Heart right ventricle (tissue), 16 donors: ENCODE measurements around the gene PIEZO1. TPM values are rescaled to one million over a fixed set of nuclear protein-coding genes. Genes with fewer than 3 reads are reported as not detected.

Source experiments
- ATAC-seq, 8 donors: fragments of 200-7000 bp; cut with Tn5 transposase; one replicate each; pipeline ENCODE4 v1.9.1; 2020; ENCODE audit warnings: mild to moderate bottlenecking in 8 of 8, moderate library complexity in 8 of 8, moderate number of reproducible peaks in 1 of 8
- DNase-seq, 2 donors: peaks; one replicate each; pipeline ENCODE4 v3.0.0-alpha.2; 2020
- H3K27ac ChIP-seq, 10 donors: fragments of 200-600 bp; sonication (generic) in 2 of 10; one replicate each; pipeline versions ENCODE4 v1.5.0 to v1.8.0; 2020 to 2022; ENCODE audit warnings: mild to moderate bottlenecking in 3 of 10
- H3K27me3 ChIP-seq, 7 donors: fragments of 200-600 bp; one replicate each; pipeline ENCODE4 v1.8.0; 2021 to 2022; ENCODE audit warnings: mild to moderate bottlenecking in 2 of 7
- H3K36me3 ChIP-seq, 9 donors: fragments of 200-600 bp; sonication (generic) in 1 of 9; one replicate each; pipeline versions ENCODE4 v1.5.0 to v1.8.0; 2020 to 2022; ENCODE audit warnings: mild to moderate bottlenecking in 2 of 9
- H3K4me1 ChIP-seq, 9 donors: fragments of 200-600 bp; sonication (generic) in 1 of 9; one replicate each; pipeline versions ENCODE4 v1.5.0 to v1.8.0; 2020 to 2022; ENCODE audit warnings: mild to moderate bottlenecking in 4 of 9
- H3K4me3 ChIP-seq, 10 donors: fragments of 200-600 bp; sonication (generic) in 2 of 10; one replicate each; pipeline versions ENCODE4 v1.5.0 to v1.8.0; 2020 to 2022; ENCODE audit warnings: mild to moderate bottlenecking in 7 of 10, moderate library complexity in 2 of 10
- H3K9me3 ChIP-seq, 11 donors: fragments of 200-600 bp in 10 of 11; sonication (generic) in 2 of 11; one replicate each; pipeline versions ENCODE4 v1.5.0 to v1.8.0; 2013 to 2022; ENCODE audit warnings: mild to moderate bottlenecking in 2 of 11, control low read depth in 1 of 11, moderate library complexity in 1 of 11
- CTCF ChIP-seq, 9 donors: fragments of 200-600 bp; sonication (generic) in 2 of 9; IDR thresholded peaks; one replicate each; pipeline versions ENCODE4 v1.5.0 to v1.8.0; 2021 to 2022; ENCODE audit warnings: antibody characterized with exemption in 9 of 9, mild to moderate bottlenecking in 5 of 9, moderate library complexity in 1 of 9
- WGBS, 2 donors: extraction: QIAGEN DNeasy Blood & Tissue Kit; methylation state at CpG; one replicate each; pipeline ENCODE4 v1.1.7; 2013; ENCODE audit warnings: inconsistent platforms in 1 of 2; 5-methylcytosine and 5-hydroxymethylcytosine counted together
- intact Hi-C, 10 donors: fragments of 100-400 bp; cut with DNase I; formaldehyde crosslinking; loops; one replicate each; pipeline versions ENCODE4 v1.11.1 to v1.14.2; 2022
- polyA plus RNA-seq, 2 donors: library from polyadenylated mRNA; stranded (reverse); fragments of 200-250 nt; gene quantifications; one replicate each; pipeline ENCODE4 v1.2.3, GENCODE V29; 2013
- total RNA-seq, 10 donors: library from RNA; stranded (reverse); fragmentation: NEBNext Ultra II Directional in 3 of 10; extraction: Animal tissue kit (Norgen Biotek cat#: 25700) in 3 of 10; gene quantifications; one replicate each; pipeline versions ENCODE4 v1.2.1 to v1.2.4, GENCODE V29; 2021 to 2023
- donor health status: Arrhythmogenic right ventricular cardiomyopathy.
- donor health status: ischemic (EF 13 %, LVEDD 7.1; RV severe dilation, severe dysfunction).
- donor health status: healthy with polysubstance abuse.
- donor health status: DM: no; HTN: yes; CAD: no.
- donor health status: DM: no; HTN: no; CAD: no.
- donor health status: ischemic (EF 25% LVEDD 6.9; RV normal size, moderate dysfunction).
- donor health status: ischemic (EF 25% LVEDD 5.7; RV mildly dilated, moderate dysfunction).
- donor health status: healthy.
- donor health status: DM: yes; HTN: yes; CAD: no.
- donor health status: Ischemic cardiomyopathy.
- donor health status: ischemic (EF 35%, LVEDD 5.7; RV mildly dilated, moderate dysfunction).
- donor health status: nonischemic (EF 11% LVEDD 7.7; RV severe dilation, severe dysfunction).
- donor health status: DM: yes; HTN: yes; CAD: no.
- donor health status: PGD.
- donor health status: ischemic (EF 29% LVEDD 5.4; RV normal size, mild dysfunction).
- donor health status: nonischemic (EF 23%, LVEDD 6.1; RV moderate dilation, normal function).

Gene PIEZO1
- total and polyA plus RNA-seq, 12 donors: 12.3 to 78.2 (median 18.0) TPM

- H3K4me3 ChIP-seq: no peak overlapping the region
- H3K27ac ChIP-seq: peak overlapping the region in 1 of 10 donors; percentile 64
- intact Hi-C loops: no loop called here
- peaks cover 6 to 33% (median 14%) of the 10 kb centered on the region in 9 donors for H3K4me1 ChIP-seq
- no peaks in the 10 kb centered on the region for H3K9me3 ChIP-seq
- WGBS, 2 donors: 87 to 92% methylated on average over 33 of the region's 33 CpGs
- peaks cover 0 to 11% (median 0%) of the 10 kb centered on the region in 9 donors for H3K36me3 ChIP-seq
- ATAC-seq (no peak), DNase-seq (no peak)
- H3K27me3 ChIP-seq: peaks cover 0 to 53% (median 30%) of the 10 kb centered on the region in 7 donors
- TF ChIP-seq CTCF (IDR thresholded peaks at IDR 0.05): no peak
Measured at GRCh38 chr16:88691129-88691813, 93.7 kb downstream of the PIEZO1 start.

GRCh38 chr16:88690341-88691128, 94.5 kb downstream of the PIEZO1 start:
- Histone ChIP-seq H3K36me3 (peaks cover 0 to 5% (median 0%) of the 10 kb centered on the region in 9 donors), H3K27me3 (peaks cover 0 to 60% (median 37%) of the 10 kb centered on the region in 7 donors), H3K4me3 (no peak overlapping the region), H3K27ac (no peak overlapping the region), H3K9me3 (no peaks in the 10 kb centered on the region), H3K4me1 (peaks cover 6 to 41% (median 21%) of the 10 kb centered on the region in 9 donors)
- WGBS, 2 donors: 86 to 87% methylated on average over 21 of the region's 21 CpGs
- intact Hi-C loops: no loop called here
- ATAC-seq: no peak
- TF ChIP-seq CTCF (IDR thresholded peaks at IDR 0.05): no peak
- DNase-seq: no peak

DNA sequence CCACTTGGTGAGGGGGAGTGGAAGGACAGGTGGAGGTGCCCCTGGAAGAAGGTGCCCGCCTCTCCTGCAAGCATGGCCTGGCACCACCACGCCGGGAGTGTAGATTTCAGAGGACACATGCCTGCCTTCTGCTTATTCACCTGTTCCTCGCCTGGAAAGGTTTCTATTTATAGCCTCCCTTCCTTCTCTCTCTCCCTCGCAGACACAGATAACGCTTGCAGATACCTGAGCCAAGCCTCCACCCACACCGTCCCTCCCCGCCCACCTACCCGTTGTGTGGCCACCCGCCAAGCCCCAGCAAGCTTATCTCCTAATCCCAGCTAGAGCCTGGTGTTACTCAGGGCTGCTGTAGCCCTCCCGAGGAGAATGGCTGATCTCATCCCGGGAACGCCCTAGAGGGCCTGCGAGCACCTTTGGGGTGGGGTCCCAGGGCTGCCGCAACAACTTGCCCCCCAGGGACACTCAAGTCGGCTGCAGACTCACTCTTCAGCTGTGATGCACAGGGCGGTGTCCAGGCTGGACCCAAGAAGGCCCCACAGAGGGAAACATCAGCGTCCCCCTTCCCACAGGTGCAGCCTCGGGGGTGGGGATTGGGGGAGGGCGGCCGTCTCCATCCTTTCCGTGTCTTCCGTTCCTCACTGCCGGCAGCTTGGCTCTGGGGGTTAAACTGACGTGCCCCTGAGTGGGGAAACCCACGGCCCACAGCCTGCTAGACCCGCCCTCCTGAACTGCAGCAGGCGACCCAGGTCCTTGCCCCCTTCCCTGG, 96.8 kb downstream of the PIEZO1 start:
- no peaks in the 10 kb centered on the region for H3K9me3 ChIP-seq
- no peak overlapping the region for H3K27ac ChIP-seq
- no peak for TF ChIP-seq CTCF (IDR thresholded peaks at IDR 0.05)
- no peak overlapping the region for H3K4me3 ChIP-seq
- H3K36me3 ChIP-seq: no peaks in the 10 kb centered on the region
- ATAC-seq (peak in 1 of 8 donors; percentile 42), DNase-seq (peak in 1 of 2 donors; percentile 28)
- WGBS, 2 donors: 26% methylated on average over 28 of the region's 28 CpGs
- intact Hi-C loops: no loop called here
- H3K27me3 ChIP-seq: peaks cover 0 to 76% (median 47%) of the 10 kb centered on the region in 7 donors
- H3K4me1 ChIP-seq: peaks cover 6 to 54% (median 21%) of the 10 kb centered on the region in 9 donors

DNA sequence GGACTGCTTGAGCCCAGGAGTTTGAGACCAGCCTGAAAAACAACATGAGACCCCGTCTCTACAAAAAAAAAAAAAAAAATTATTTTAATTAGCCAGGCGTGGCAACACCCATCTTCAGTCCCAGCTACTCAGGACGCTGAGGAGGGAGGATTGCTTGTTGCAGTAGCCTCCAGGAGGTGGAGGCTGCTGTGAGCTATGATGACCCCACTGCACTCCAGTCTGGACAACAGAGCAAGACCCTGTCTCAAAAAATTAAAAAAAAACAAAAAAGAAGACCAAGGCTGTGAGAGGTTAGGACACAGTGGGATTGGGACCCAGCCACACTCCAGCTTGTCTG, 97.4 kb downstream of the PIEZO1 start:
- H3K27ac ChIP-seq: no peak overlapping the region
- ATAC-seq: no peak
- H3K27me3 ChIP-seq: peaks cover 0 to 76% (median 47%) of the 10 kb centered on the region in 7 donors
- no peak for TF ChIP-seq CTCF (IDR thresholded peaks at IDR 0.05)
- peaks cover 6 to 51% (median 21%) of the 10 kb centered on the region in 9 donors for H3K4me1 ChIP-seq
- WGBS, 2 donors: 71 to 79% methylated on average over 3 of the region's 3 CpGs
- H3K4me3 ChIP-seq: no peak overlapping the region
- no peak for DNase-seq
- intact Hi-C loops: no loop called here
- H3K9me3 ChIP-seq: no peaks in the 10 kb centered on the region
- no peaks in the 10 kb centered on the region for H3K36me3 ChIP-seq
